H1 (cell line): ENCODE results near the gene PACS1. TPM values are rescaled to one million over a fixed set of nuclear protein-coding genes. Genes with fewer than 3 reads are reported as not detected.
A peak's percentile ranks its signal among the peaks of the same experiment; 100 is the strongest.

Experiments
- CTCF ChIA-PET: fragments of 300-600 bp; sonication (Branson Sonifier 250); formaldehyde crosslinking; loops from one replicate; lab custom pipeline; 2021; ENCODE audit not compliant: partially characterized antibody; lab: Charles Lee
- POLR2A ChIA-PET: fragments of 300-600 bp; sonication (Branson Sonifier 250); formaldehyde crosslinking; loops from one replicate; lab custom pipeline; 2021; ENCODE audit warnings: inconsistent platforms; ENCODE audit not compliant: partially characterized antibody; lab: Charles Lee
- DNase-seq, 2 experiments: peaks; one replicate each; pipeline versions ENCODE4 v3.0.0 to v3.0.0-alpha.2; 2010 to 2022; ENCODE audit warnings: low spot score in 2 of 2, low read depth in 1 of 2, mixed read lengths in 1 of 2
- FAIRE-seq: peaks from 2 replicates; lab custom pipeline; 2011; peaks lifted over from hg19 to GRCh38; lab: Jason Lieb, UNC
- H2AFZ ChIP-seq: 2 replicates; pipeline ENCODE4 v1.8.1; 2012; ENCODE audit warnings: low read length, inconsistent platforms
- H2AK5ac ChIP-seq: 2 replicates; pipeline ENCODE4 v1.6.1; 2013; ENCODE audit warnings: low read depth, low read length
- H2BK120ac ChIP-seq: replicated peaks from 2 replicates; pipeline ENCODE3; 2013; ENCODE audit warnings: low read depth, low read length, inconsistent platforms
- H2BK12ac ChIP-seq: 2 replicates; pipeline ENCODE4 v1.6.1; 2013; ENCODE audit warnings: low read depth, low read length
- H2BK15ac ChIP-seq: 2 replicates; pipeline ENCODE4 v1.6.1; 2013; ENCODE audit warnings: low read length
- H2BK20ac ChIP-seq: 2 replicates; pipeline ENCODE4 v1.6.1; 2013; ENCODE audit warnings: low read length
- H2BK5ac ChIP-seq: 2 replicates; pipeline ENCODE4 v1.6.1; 2013; ENCODE audit warnings: low read depth, low read length
- H3K14ac ChIP-seq: 2 replicates; pipeline ENCODE4 v1.6.1; 2013; ENCODE audit warnings: inconsistent platforms; ENCODE audit not compliant: insufficient read length
- H3K18ac ChIP-seq: 2 replicates; pipeline ENCODE4 v1.6.1; 2013; ENCODE audit warnings: low read length; ENCODE audit errors: extremely low read depth
- H3K23ac ChIP-seq: 2 replicates; pipeline ENCODE4 v1.6.1; 2013; ENCODE audit warnings: inconsistent platforms; ENCODE audit not compliant: insufficient read length
- H3K23me2 ChIP-seq: 2 replicates; pipeline ENCODE4 v1.6.1; 2013; ENCODE audit warnings: low read depth, low read length
- H3K27ac ChIP-seq: 2 replicates; pipeline ENCODE4 v1.6.1; 2011; ENCODE audit warnings: low read depth, low read length, inconsistent platforms
- H3K27me3 ChIP-seq, 4 experiments: replicated peaks in 1 of 4; 1 replicate in 1 of 4; 2 replicates in 3 of 4; pipeline versions ENCODE4 v1.6.1 to v1.8.1; 2011 to 2013; ENCODE audit warnings: low read length in 3 of 4, mild to moderate bottlenecking in 3 of 4, inconsistent platforms in 2 of 4, mixed read lengths in 2 of 4, moderate library complexity in 1 of 4; ENCODE audit not compliant: control insufficient read depth in 3 of 4, insufficient read depth in 3 of 4; ENCODE audit errors: extremely low read depth in 1 of 4
- H3K36me3 ChIP-seq, 4 experiments: 2 replicates each; pipeline versions ENCODE4 v1.6.1 to v1.8.1; 2011 to 2013; ENCODE audit warnings: mild to moderate bottlenecking in 4 of 4, low read length in 3 of 4, moderate library complexity in 2 of 4, control low read depth in 1 of 4, inconsistent platforms in 1 of 4; ENCODE audit not compliant: insufficient read depth in 4 of 4, control insufficient read depth in 2 of 4
- H3K4ac ChIP-seq: replicated peaks from 2 replicates; pipeline ENCODE3; 2013; ENCODE audit warnings: low read length, low read depth, mixed read lengths, inconsistent platforms; ENCODE audit not compliant: insufficient read length
- H3K4me1 ChIP-seq, 4 experiments: replicated peaks in 1 of 4; 1 replicate in 1 of 4; 2 replicates in 3 of 4; pipeline versions ENCODE4 v1.6.1 to v1.8.1; 2011 to 2013; ENCODE audit warnings: low read length in 3 of 4, inconsistent platforms in 2 of 4, mixed read lengths in 1 of 4; ENCODE audit not compliant: insufficient read depth in 4 of 4, control insufficient read depth in 3 of 4
- H3K4me2 ChIP-seq, 2 experiments: 2 replicates each; pipeline versions ENCODE4 v1.6.1 to v1.8.1; 2011 to 2013; ENCODE audit warnings: low read depth in 2 of 2, low read length in 2 of 2, control low read depth in 1 of 2, inconsistent platforms in 1 of 2, mild to moderate bottlenecking in 1 of 2; ENCODE audit not compliant: insufficient read depth in 1 of 2
- H3K4me3 ChIP-seq, 4 experiments: fragments of 200-600, 300-600 bp in 1 of 4; sonication (generic), shearing (Covaris generic), sonication (Bioruptor Twin) in 1 of 4; 2 replicates each; pipeline versions ENCODE4 v1.5.1 to v1.8.1; 2011 to 2016; ENCODE audit warnings: low read length in 4 of 4, low read depth in 3 of 4, control low read depth in 2 of 4, inconsistent platforms in 2 of 4, mild to moderate bottlenecking in 2 of 4, mixed read lengths in 1 of 4, moderate library complexity in 1 of 4; ENCODE audit not compliant: insufficient read depth in 2 of 4; ENCODE audit errors: extremely low read depth in 1 of 4
- H3K56ac ChIP-seq: replicated peaks from 2 replicates; pipeline ENCODE3; 2013; ENCODE audit warnings: low read depth, mild to moderate bottlenecking, mixed read lengths, low read length, inconsistent platforms; ENCODE audit not compliant: insufficient read length
- H3K79me1 ChIP-seq: 2 replicates; pipeline ENCODE4 v1.6.1; 2013; ENCODE audit warnings: low read depth, low read length, control low read depth
- H3K79me2 ChIP-seq, 2 experiments: 2 replicates each; pipeline versions ENCODE4 v1.6.1 to v1.8.1; 2012 to 2013; ENCODE audit warnings: low read length in 2 of 2, mild to moderate bottlenecking in 2 of 2, inconsistent platforms in 1 of 2; ENCODE audit not compliant: insufficient read depth in 2 of 2, control insufficient read depth in 1 of 2
- H3K9ac ChIP-seq, 4 experiments: replicated peaks in 1 of 4; 1 replicate in 1 of 4; 2 replicates in 3 of 4; pipeline versions ENCODE4 v1.6.1 to v1.8.1; 2011 to 2013; ENCODE audit warnings: low read depth in 3 of 4, low read length in 3 of 4, control low read depth in 2 of 4, mild to moderate bottlenecking in 2 of 4, moderate library complexity in 2 of 4, inconsistent platforms in 1 of 4; ENCODE audit errors: extremely low read depth in 1 of 4
- H3K9me3 ChIP-seq, 2 experiments: 2 replicates each; pipeline versions ENCODE4 v1.6.1 to v1.8.1; 2012 to 2013; ENCODE audit warnings: mild to moderate bottlenecking in 2 of 2, moderate library complexity in 2 of 2, control low read depth in 1 of 2, inconsistent platforms in 1 of 2, low read depth in 1 of 2, low read length in 1 of 2, mixed read lengths in 1 of 2; ENCODE audit not compliant: insufficient read depth in 2 of 2
- H4K20me1 ChIP-seq, 2 experiments: replicated peaks in 1 of 2; 2 replicates each; pipeline versions ENCODE3 to v1.8.1; 2011 to 2013; ENCODE audit warnings: inconsistent platforms in 2 of 2, low read length in 2 of 2, mild to moderate bottlenecking in 1 of 2; ENCODE audit not compliant: insufficient read depth in 2 of 2, control insufficient read depth in 1 of 2
- H4K5ac ChIP-seq: 2 replicates; pipeline ENCODE4 v1.6.1; 2013; ENCODE audit warnings: low read length, low read depth, mixed read lengths, inconsistent platforms; ENCODE audit not compliant: insufficient read length
- H4K8ac ChIP-seq: 2 replicates; pipeline ENCODE4 v1.8.0; 2013; ENCODE audit warnings: mild to moderate bottlenecking, moderate library complexity, low read length, inconsistent platforms; ENCODE audit not compliant: insufficient read depth; ENCODE audit errors: extremely low read depth
- H4K91ac ChIP-seq: replicated peaks from 2 replicates; pipeline ENCODE3; 2013; ENCODE audit warnings: low read length, mixed read lengths, inconsistent platforms; ENCODE audit not compliant: insufficient read length
- CREB1 ChIP-seq: IDR thresholded peaks from 2 replicates; pipeline ENCODE4 v1.6.1; 2012; ENCODE audit warnings: inconsistent platforms
- CTCF ChIP-seq, 3 experiments: IDR thresholded peaks; 1 replicate in 2 of 3; 2 replicates in 1 of 3; pipeline versions ENCODE4 v1.5.1 to v1.6.1; 2011; ENCODE audit warnings: low read length in 3 of 3, mild to moderate bottlenecking in 3 of 3, inconsistent platforms in 2 of 3, low read depth in 1 of 3, moderate library complexity in 1 of 3; ENCODE audit not compliant: insufficient read depth in 1 of 3; ENCODE audit errors: control extremely low read depth in 1 of 3
- EGR1 ChIP-seq: IDR thresholded peaks from 2 replicates; pipeline ENCODE4 v1.6.1; 2011; ENCODE audit warnings: low read depth, low read length, borderline replicate concordance
- EP300 ChIP-seq, 2 experiments: IDR thresholded peaks; 1 replicate in 1 of 2; 2 replicates in 1 of 2; pipeline ENCODE4 v1.6.1; 2011 to 2012; ENCODE audit warnings: low read depth in 2 of 2, low read length in 2 of 2, mild to moderate bottlenecking in 2 of 2, borderline replicate concordance in 1 of 2, inconsistent platforms in 1 of 2, moderate library complexity in 1 of 2
- HDAC6 ChIP-seq: IDR thresholded peaks from one replicate; pipeline ENCODE4 v1.7.1; 2012; ENCODE audit warnings: low read depth, mild to moderate bottlenecking, inconsistent platforms, low read length, moderate library complexity
- KDM4A ChIP-seq: IDR thresholded peaks from one replicate; pipeline ENCODE4 v1.7.1; 2012; ENCODE audit warnings: low read depth, mild to moderate bottlenecking, moderate library complexity, low read length, inconsistent platforms; ENCODE audit not compliant: severe bottlenecking
- RNF2 ChIP-seq: fragments of 200-900, 300-1000 bp; sonication (generic); IDR thresholded peaks from 2 replicates; pipeline ENCODE4 v1.7.1; 2016; ENCODE audit warnings: borderline replicate concordance, low read depth, mild to moderate bottlenecking, antibody characterized with exemption, low read length; ENCODE audit not compliant: poor library complexity, severe bottlenecking; ENCODE audit errors: missing control alignments
- SIRT6 ChIP-seq: IDR thresholded peaks from one replicate; pipeline ENCODE4 v1.7.1; 2012; ENCODE audit warnings: low read length, inconsistent platforms
- SRF ChIP-seq: IDR thresholded peaks from 2 replicates; pipeline ENCODE4 v1.6.1; 2011; ENCODE audit warnings: mild to moderate bottlenecking, low read depth, low read length, moderate library complexity
- TAF1 ChIP-seq: IDR thresholded peaks from 2 replicates; pipeline ENCODE4 v1.6.1; 2011; ENCODE audit warnings: mild to moderate bottlenecking, low read depth, low read length
- YY1 ChIP-seq: IDR thresholded peaks from 2 replicates; pipeline ENCODE4 v1.6.1; 2011; ENCODE audit warnings: low read depth, mild to moderate bottlenecking, low read length
- WGBS, 2 experiments: shearing (Covaris generic) in 1 of 2; methylation state at CpG; one replicate each; pipeline versions ENCODE4 v1.1.6 to v1.1.7; 2013 to 2015; ENCODE audit warnings: low lambda C conversion rate in 2 of 2, mixed read lengths in 2 of 2, inconsistent platforms in 1 of 2, low coverage in 1 of 2, missing lambda C conversion rate in 1 of 2; ENCODE audit not compliant: insufficient replicate concordance in 2 of 2, insufficient coverage in 1 of 2, insufficient read length in 1 of 2; ENCODE audit errors: extremely low coverage in 1 of 2, missing lambda C conversion rate in 1 of 2; 5-methylcytosine and 5-hydroxymethylcytosine counted together
- polyA plus RNA-seq, 7 experiments: library from polyadenylated mRNA; depleted of rRNA in 3 of 7; stranded (reverse) in 5 of 7; unstranded in 2 of 7; fragments of >200 nt in 5 of 7; fragments of 200-250 nt in 2 of 7; gene quantifications; 1 replicate in 5 of 7; 2 replicates in 1 of 7; 4 replicates in 1 of 7; pipeline versions ENCODE4 v1.2.1 to v1.2.3, GENCODE V29; 2011 to 2013; ENCODE audit warnings: missing spikeins in 2 of 7, mixed read lengths in 2 of 7
- total RNA-seq: library from RNA; stranded (reverse); fragmentation: NEBNext Ultra II Directional; extraction: Animal tissue kit (Norgen Biotek cat#: 25700); gene quantifications from 2 replicates; pipeline ENCODE4 v1.2.1, GENCODE V29; 2021

PACS1 gene
- total and polyA plus RNA-seq, 2 of the 8 experiments (the other 6 are each of a cell fraction or from before 2014, with no cell fraction given) = 11.5 to 36.0 TPM

- Histone ChIP-seq H3K23me2 (no peaks in the 10 kb centered on the region), H2BK120ac (no peak overlapping the region), H3K79me1 (no peaks in the 10 kb centered on the region), H3K27ac (0 out of 2 replicates have a peak overlapping the region, but pooled peaks have one; percentile 24), H3K4me3 (no peak overlapping the region), H3K14ac (no peak overlapping the region), H2AFZ (no peak overlapping the region), H3K4me2 (no peak overlapping the region), H3K27me3 (no peaks in the 10 kb centered on the region), H4K91ac (no peak overlapping the region), H3K79me2 (no peaks in the 10 kb centered on the region), H3K9ac (no peak overlapping the region), H4K20me1 (peaks cover 0 to 1% of the 10 kb centered on the region in 2 experiments), H2BK5ac (no peak overlapping the region), H2BK15ac (no peak overlapping the region), H2BK12ac (0 out of 2 replicates have a peak overlapping the region, but pooled peaks have one; percentile 75), H3K36me3 (0 out of 8 replicates have a peak, but pooled peaks cover 0 to 2% (median 0%) of the 10 kb centered on the region in 4 experiments), H4K8ac (no peak overlapping the region), H3K9me3 (no peaks in the 10 kb centered on the region), H2AK5ac (peak overlapping the region; percentile 53; the same call in 1 of the 2 replicates), H4K5ac (no peak overlapping the region), H3K23ac (no peak overlapping the region), H3K56ac (no peak overlapping the region), H3K18ac (no peak overlapping the region; the same call in 1 of the 2 replicates), H3K4ac (no peak overlapping the region), H3K4me1 (peaks cover 0 to 2% (median 0%) of the 10 kb centered on the region in 4 experiments; a peak in 5 of 7 replicates), H2BK20ac (peak overlapping the region; percentile 80; the same call in 1 of the 2 replicates)
- ChIA-PET CTCF (interaction anchor here (1.4 to 1.5 kb wide), 3 partner anchors 8 to 34 kb away, joined by 3 to 4 read pairs (median 4); no protein-coding TSS in a partner anchor), POLR2A (interaction anchor here (0.9 to 1.0 kb wide), 2 partner anchors 9 to 45 kb away, joined by 3 to 5 read pairs; no protein-coding TSS in a partner anchor)
- WGBS, 2 experiments = 88% methylated on average over 5 of the region's 5 CpGs; no CpG with 5 or more reads in 1 of the 2 experiments
- no peak for FAIRE-seq
- DNase-seq = no peak
- TF ChIP-seq RNF2 = no peak
- TF ChIP-seq EGR1 = no peak
- no peak for TF ChIP-seq SIRT6
- TF ChIP-seq KDM4A = no peak
- TF ChIP-seq SRF = no peak
- TF ChIP-seq EP300 (IDR thresholded peaks at IDR 0.05; ENCODE audit: borderline replicate concordance in 1 of 2, low read depth in 2 of 2, low read length in 2 of 2) = no peak
- no peak for TF ChIP-seq YY1
- no peak for TF ChIP-seq CTCF (IDR thresholded peaks at IDR 0.05; ENCODE audit: control extremely low read depth in 1 of 3, insufficient read depth in 1 of 3, low read depth in 1 of 3, low read length in 3 of 3)
- no peak for TF ChIP-seq HDAC6
- TF ChIP-seq CREB1 = no peak
- no peak for TF ChIP-seq TAF1
These were observed 157.6 kb downstream of the PACS1 start for GRCh38 chr11:66227700-66228099.
